Pancreas (tissue), 10 donors: ENCODE data around the gene DAND5. TPM values are rescaled to one million over a fixed set of nuclear protein-coding genes. Genes with fewer than 3 reads are reported as not detected.

ENCODE experiments used
- ATAC-seq, 4 donors: fragments of 200-7000 bp; cut with Tn5 transposase; one replicate each; pipeline versions ENCODE4 v1.8.0 to v1.9.1; 2020; ENCODE audit warnings: mild to moderate bottlenecking in 4 of 4, moderate library complexity in 4 of 4
- DNase-seq, 6 donors: peaks; one replicate each; pipeline ENCODE4 v3.0.0-alpha.2; 2020
- FAIRE-seq: peaks from 2 replicates; lab custom pipeline; 2012; peaks lifted over from hg19 to GRCh38; lab: Jason Lieb, UNC
- H3K27ac ChIP-seq, 4 donors: fragments of 200-600 bp; sonication (generic); 1 replicate in 3 of 4; 2 replicates in 1 of 4; pipeline versions ENCODE4 v1.5.0 to v1.8.0; 2020
- H3K27me3 ChIP-seq, 4 donors: fragments of 200-600 bp; one replicate each; pipeline ENCODE4 v1.8.0; 2021
- H3K36me3 ChIP-seq, 3 donors: fragments of 200-600 bp; sonication (generic) in 1 of 3; one replicate each; pipeline versions ENCODE4 v1.5.0 to v1.8.0; 2020 to 2021
- H3K4me1 ChIP-seq, 3 donors: fragments of 200-600 bp; one replicate each; pipeline ENCODE4 v1.8.0; 2021
- H3K4me3 ChIP-seq, 4 donors: fragments of 200-600 bp; sonication (generic) in 2 of 4; one replicate each; pipeline versions ENCODE4 v1.5.0 to v1.8.0; 2020 to 2021
- H3K9me3 ChIP-seq, 4 donors: fragments of 200-600 bp; one replicate each; pipeline ENCODE4 v1.8.0; 2021
- CTCF ChIP-seq, 4 donors: fragments of 200-600 bp; sonication (generic) in 3 of 4; IDR thresholded peaks; one replicate each; pipeline versions ENCODE4 v1.5.0 to v1.8.0; 2021; ENCODE audit warnings: antibody characterized with exemption in 4 of 4
- WGBS, 2 donors: extraction: QIAGEN DNeasy Blood & Tissue Kit; methylation state at CpG; one replicate each; pipeline ENCODE4 v1.1.7; 2013; 5-methylcytosine and 5-hydroxymethylcytosine counted together
- intact Hi-C, 3 donors: fragments of 100-400 bp; cut with DNase I; formaldehyde crosslinking; loops; one replicate each; pipeline versions ENCODE4 v1.11.1 to v1.14.2; 2022
- polyA plus RNA-seq, 2 donors: library from polyadenylated mRNA; stranded (reverse); fragments of 200-250 nt; gene quantifications; one replicate each; pipeline ENCODE4 v1.2.3, GENCODE V29; 2013
- total RNA-seq, 6 donors: library from RNA; stranded (reverse); fragmentation: NEBNext Ultra II Directional in 4 of 6; extraction: Animal tissue kit (Norgen Biotek cat#: 25700) in 4 of 6; gene quantifications; one replicate each; pipeline versions ENCODE4 v1.2.1 to v1.2.4, GENCODE V29; 2021 to 2023
- donor health status: healthy with polysubstance abuse.
- donor health status: DM: no; HTN: no; CAD: no; lungs with moderate emphysema.
- donor health status: DM: no; HTN: no; CAD: no.
- donor health status: control.
- donor health status: control.
- donor health status: Bipolar disorder and iron deficiency.
- donor health status: DM: yes; HTN: yes; CAD: no.
- donor health status: DM: no; HTN: no; CAD: no.
- donor health status: DM: no; HTN: no; CAD: no.
- donor health status: DM: yes; HTN: yes; CAD: no.

Gene DAND5
- total and polyA plus RNA-seq, 8 donors: 0.12 to 0.23 (median 0.14) TPM; not detected in 4

- no peak for FAIRE-seq
These were observed 21.9 kb downstream of the DAND5 start for GRCh38 chr19:12991296-12991695.

GRCh38 chr19:12992729-12993128, 23.4 kb downstream of the DAND5 start:
- no peak for ATAC-seq
- no peak for DNase-seq
- no peak for FAIRE-seq
- no peak overlapping the region for H3K27ac ChIP-seq
- no peaks in the 10 kb centered on the region for H3K27me3 ChIP-seq
- H3K4me1 ChIP-seq: peaks cover 0 to 5% (median 0%) of the 10 kb centered on the region in 3 donors
- H3K4me3 ChIP-seq: no peak overlapping the region
- no peak for TF ChIP-seq CTCF (IDR thresholded peaks at IDR 0.05)
- H3K36me3 ChIP-seq: no peaks in the 10 kb centered on the region
- WGBS, 2 donors: 89 to 93% methylated on average over 11 of the region's 11 CpGs
- intact Hi-C loops: no loop called here
- H3K9me3 ChIP-seq: no peaks in the 10 kb centered on the region

More at GRCh38 chr19:12991296-12991695, 21.9 kb downstream of the DAND5 start:
- H3K27ac ChIP-seq: no peak overlapping the region
- no peaks in the 10 kb centered on the region for H3K4me1 ChIP-seq
- H3K9me3 ChIP-seq: no peaks in the 10 kb centered on the region
- H3K4me3 ChIP-seq: no peak overlapping the region
- no peak for TF ChIP-seq CTCF (IDR thresholded peaks at IDR 0.05)
- ATAC-seq: no peak
- intact Hi-C loops: no loop called here
- no peak for DNase-seq
- H3K36me3 ChIP-seq: no peaks in the 10 kb centered on the region
- 89 to 94% methylated on average over 5 of the region's 5 CpGs for WGBS, 2 donors
- H3K27me3 ChIP-seq: no peaks in the 10 kb centered on the region

GRCh38 chr19:12993562-12993961, 24.2 kb downstream of the DAND5 start:
- H3K9me3 ChIP-seq: no peaks in the 10 kb centered on the region
- no peaks in the 10 kb centered on the region for H3K36me3 ChIP-seq
- intact Hi-C loops: no loop called here
- H3K4me1 ChIP-seq: peaks cover 0 to 5% (median 0%) of the 10 kb centered on the region in 3 donors
- no peaks in the 10 kb centered on the region for H3K27me3 ChIP-seq
- no peak for ATAC-seq
- no peak overlapping the region for H3K4me3 ChIP-seq
- 83 to 88% methylated on average over 7 of the region's 7 CpGs for WGBS, 2 donors
- H3K27ac ChIP-seq: no peak overlapping the region
- FAIRE-seq: no peak
- DNase-seq: peak in 1 of 6 donors; percentile 11
- TF ChIP-seq CTCF (IDR thresholded peaks at IDR 0.05): no peak

GRCh38 chr19:12994701-12995595, 25.6 kb downstream of the DAND5 start, which contains the start of gene NFIX:
Gene NFIX, plus strand, starts transcription at chr19:12995475. Its CDS starts 363 bp downstream, at chr19:12995838.
- WGBS, 2 donors: 8 to 20% methylated on average over 33 to 78 of the region's 84 CpGs
- intact Hi-C loops: no loop called here
- H3K9me3 ChIP-seq: no peaks in the 10 kb centered on the region
- H3K27me3 ChIP-seq: no peaks in the 10 kb centered on the region
- no peak for TF ChIP-seq CTCF (IDR thresholded peaks at IDR 0.05)
- ATAC-seq (peak; percentile 58 to 70 (median 64)), FAIRE-seq (no peak), DNase-seq (peak; percentile 53 to 86 (median 72))
- H3K36me3 ChIP-seq: no peaks in the 10 kb centered on the region
- H3K4me1 ChIP-seq: peaks cover 0 to 5% (median 0%) of the 10 kb centered on the region in 3 donors
- peak within 1 kb of the TSS; percentile 57 to 72 (median 66) for H3K4me3 ChIP-seq
- peak within 1 kb of the TSS; percentile 32 to 68 (median 62) for H3K27ac ChIP-seq
